HG02763 (cell line): ENCODE results near the gene SETBP1.

ENCODE experiments used
- ATAC-seq: cut with Tn5 transposase; IDR thresholded peaks from one replicate; pipeline ENCODE4 v1.9.1; 2021; ENCODE audit warnings: mild to moderate bottlenecking, moderate library complexity; ENCODE audit not compliant: unreplicated experiment

The SETBP1 gene

GRCh38 chr18:45100321-45101105, 419.8 kb downstream of the SETBP1 start:
- no peak for ATAC-seq

DNA sequence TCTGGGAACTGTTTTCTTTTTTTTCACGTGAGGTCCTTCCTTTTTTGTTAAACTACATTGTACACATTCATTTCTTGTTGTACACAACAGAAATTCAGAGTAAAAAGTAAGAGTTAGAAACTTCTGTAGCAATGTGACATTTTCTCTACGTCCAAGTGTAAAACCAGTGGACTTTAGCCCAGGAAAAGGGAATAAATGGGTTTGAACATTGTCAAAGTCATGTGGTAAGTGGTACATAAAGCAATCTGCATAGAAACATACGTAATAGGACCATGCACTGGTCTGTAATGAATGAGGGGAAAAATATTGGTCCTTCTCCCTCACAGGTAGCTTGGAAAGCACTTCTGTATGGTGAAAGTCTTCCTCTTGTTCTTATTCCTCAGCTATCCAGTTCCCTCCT, 421.4 kb downstream of the SETBP1 start:
- ATAC-seq = no peak

- ATAC-seq = no peak
These were observed 422.2 kb downstream of the SETBP1 start for GRCh38 chr18:45102863-45103262.

GRCh38 chr18:45103319-45104048, 422.8 kb downstream of the SETBP1 start:
- ATAC-seq = peak; percentile 38

DNA sequence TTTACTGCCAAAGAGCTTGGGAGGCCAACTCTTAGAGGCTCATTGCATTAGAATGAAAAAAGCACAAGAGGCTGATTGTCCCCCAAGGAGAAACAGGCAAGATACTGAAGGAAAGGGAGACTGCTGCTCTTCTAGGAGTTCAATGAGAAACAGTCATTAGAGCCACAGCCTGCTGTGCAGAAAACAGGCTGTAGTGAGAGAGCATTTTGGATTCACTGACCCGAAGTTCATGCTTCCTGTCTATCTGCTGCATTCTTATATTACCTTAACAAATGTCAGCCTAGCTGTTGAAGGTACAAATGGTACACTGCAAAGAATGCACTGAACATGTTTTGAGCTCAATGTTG, 423.3 kb downstream of the SETBP1 start:
- ATAC-seq = peak; percentile 21

DNA sequence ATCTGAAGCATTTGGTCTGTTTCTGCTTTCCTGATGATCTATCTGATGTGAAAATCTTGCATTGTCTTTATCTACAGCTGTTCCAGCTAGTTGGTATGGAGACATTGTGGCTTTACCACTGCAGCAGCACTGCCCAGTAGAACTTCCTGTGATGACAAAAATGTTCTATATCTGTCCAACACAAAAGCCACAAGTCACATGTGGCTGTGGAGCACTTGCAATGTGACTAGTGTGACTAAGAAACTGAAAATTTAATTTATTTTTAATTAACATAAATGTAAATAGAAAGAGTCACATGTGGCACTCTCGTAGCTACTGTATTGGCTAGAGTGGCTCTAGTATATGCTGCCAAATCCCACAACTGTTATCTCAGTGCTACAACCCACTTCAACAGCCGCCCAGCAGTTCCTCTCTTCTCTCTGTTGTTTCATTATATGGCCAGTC, 425.7 kb downstream of the SETBP1 start:
- ATAC-seq = peak; percentile 86

GRCh38 chr18:45107425-45107824, 426.7 kb downstream of the SETBP1 start:
- ATAC-seq = no peak

DNA sequence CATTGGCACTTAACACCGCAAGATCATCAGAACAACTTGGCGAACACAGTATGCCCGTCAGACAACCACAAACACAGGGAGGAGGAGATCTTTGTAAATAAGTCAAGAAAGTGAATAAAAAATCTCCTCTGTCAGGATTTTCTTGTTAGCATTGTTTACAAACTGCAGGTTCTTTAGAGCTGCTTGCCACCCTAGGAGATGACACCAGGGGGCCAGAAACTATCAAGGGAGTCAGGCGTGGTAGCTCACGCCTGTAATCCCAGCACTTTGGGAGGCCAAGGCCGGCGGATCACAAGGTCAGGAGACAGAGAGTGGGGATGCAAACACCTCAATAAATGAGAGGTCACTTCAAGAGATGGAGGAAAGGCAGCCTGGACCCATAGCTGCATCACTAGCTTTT, 428.1 kb downstream of the SETBP1 start:
- ATAC-seq = no peak

DNA sequence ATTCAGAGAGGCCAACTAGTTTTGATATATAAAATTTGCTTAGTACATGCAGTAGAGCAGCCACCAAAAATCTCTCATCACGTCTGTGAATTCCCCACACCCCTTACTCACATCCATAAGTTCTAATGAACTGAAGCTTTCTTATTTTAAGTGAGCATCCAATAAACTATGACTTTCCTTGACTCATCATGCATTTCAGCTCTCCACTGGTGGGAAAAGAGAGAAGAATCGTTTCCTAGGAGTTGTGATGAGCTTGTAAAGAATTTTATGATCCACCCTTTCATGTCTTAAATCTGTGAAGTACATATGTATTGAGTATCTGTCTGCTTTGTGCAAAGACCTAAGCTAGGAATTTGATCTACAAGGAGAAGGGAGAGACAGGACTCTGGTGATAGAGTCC, 428.6 kb downstream of the SETBP1 start:
- no peak for ATAC-seq

GRCh38 chr18:45109706-45110105, 429.0 kb downstream of the SETBP1 start:
- ATAC-seq = no peak

GRCh38 chr18:45110577-45111501, 430.2 kb downstream of the SETBP1 start:
- ATAC-seq = no peak

DNA sequence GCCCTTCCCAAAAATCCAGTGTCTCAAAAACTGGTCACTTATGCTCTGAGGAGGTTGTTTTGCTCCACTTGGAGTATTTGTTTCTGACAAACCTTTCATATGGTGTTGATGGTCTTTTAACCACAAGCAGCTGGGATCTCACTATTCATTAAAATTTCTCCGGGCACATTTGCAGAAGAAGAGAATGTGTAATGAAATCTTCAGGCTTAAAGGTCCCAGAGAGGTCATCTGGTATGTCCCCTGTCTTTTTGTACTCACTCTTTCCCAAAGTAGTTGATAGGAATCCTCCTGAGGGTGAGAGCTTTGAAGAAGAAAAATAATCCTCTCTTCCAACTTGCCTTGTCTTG, 430.8 kb downstream of the SETBP1 start:
- ATAC-seq = no peak

GRCh38 chr18:45112682-45113081, 432.0 kb downstream of the SETBP1 start:
- no peak for ATAC-seq

GRCh38 chr18:45116116-45116515, 435.4 kb downstream of the SETBP1 start:
- no peak for ATAC-seq
